GM12878 (cell line): ENCODE measurements around the gene ANLN. TPM values are rescaled to one million over a fixed set of nuclear protein-coding genes. Genes with fewer than 3 reads are reported as not detected.
"Not testable (repeated sequence)": the region's sequence is repeated elsewhere in the genome, so short reads cannot be mapped to it uniquely, and the experiment has no call there.

ENCODE experiments used
- ATAC-seq: fragments of 200-7000 bp; cut with Tn5 transposase; 3 replicates; pipeline ENCODE4 v1.9.1; 2020; ENCODE audit warnings: mild to moderate bottlenecking, moderate library complexity
- BruUV-seq: library from RNA; stranded (reverse); fragments of 400-500 nt; replicated peaks from 2 replicates; lab custom pipeline; 2021; lab: Mats Ljungman, UMichigan
- CTCF ChIA-PET: fragments of 300-600 bp; sonication (Branson Sonifier 250); formaldehyde crosslinking; extraction: SDS; loops from one replicate; lab custom pipeline; 2021; ENCODE audit warnings: inconsistent platforms; lab: Yijun Ruan, JAX
- POLR2A ChIA-PET: fragments of 350-600 bp; formaldehyde crosslinking; extraction: SDS; loops from one replicate; lab custom pipeline; 2021; ENCODE audit warnings: inconsistent platforms; lab: Charles Lee
- RAD21 ChIA-PET: fragments of 300-600 bp; sonication (Branson Sonifier 250); formaldehyde crosslinking; loops from one replicate; lab custom pipeline; 2023; ENCODE audit warnings: antibody characterized with exemption; ENCODE audit not compliant: unreplicated experiment; lab: Charles Lee
- SMC1A ChIA-PET: fragments of 300-600 bp; sonication (Branson Sonifier 250); formaldehyde crosslinking; loops from one replicate; lab custom pipeline; 2023; ENCODE audit not compliant: unreplicated experiment, uncharacterized antibody; lab: Charles Lee
- DNase-seq: peaks from one replicate; pipeline ENCODE4 v3.0.0-alpha.2; 2011; ENCODE audit warnings: low read depth, low spot score
- FAIRE-seq: peaks from 3 replicates; lab custom pipeline; 2011; peaks lifted over from hg19 to GRCh38; lab: Jason Lieb, UNC
- H2AFZ ChIP-seq: 2 replicates; pipeline ENCODE4 v1.6.0; 2011; ENCODE audit warnings: low read depth, low read length, control low read depth; ENCODE audit not compliant: control insufficient read depth
- H3K27ac ChIP-seq: 2 replicates; pipeline ENCODE4 v1.5.1; 2011; ENCODE audit warnings: control low read depth; ENCODE audit not compliant: control insufficient read depth, insufficient read depth
- H3K27me3 ChIP-seq, 2 experiments: replicated peaks in 1 of 2; 2 replicates each; pipeline versions ENCODE4 v1.6.0 to v1.6.1; 2011; ENCODE audit warnings: low read length in 1 of 2; ENCODE audit not compliant: control insufficient read depth in 2 of 2, insufficient read depth in 2 of 2
- H3K36me3 ChIP-seq, 2 experiments: 2 replicates each; pipeline ENCODE4 v1.5.1; 2011; ENCODE audit warnings: low read length in 1 of 2; ENCODE audit not compliant: control insufficient read depth in 2 of 2, insufficient read depth in 2 of 2
- H3K4me1 ChIP-seq: 2 replicates; pipeline ENCODE4 v1.6.1; 2011; ENCODE audit warnings: mild to moderate bottlenecking, low read length, moderate library complexity, mixed read lengths; ENCODE audit not compliant: control insufficient read depth, insufficient read depth
- H3K4me2 ChIP-seq: 2 replicates; pipeline ENCODE4 v1.6.0; 2011; ENCODE audit warnings: control low read depth; ENCODE audit not compliant: control insufficient read depth, insufficient read depth
- H3K4me3 ChIP-seq: fragments of 200-600 bp; sonication (generic); 2 replicates; pipeline ENCODE4 v1.5.1; 2016
- H3K79me2 ChIP-seq: 2 replicates; pipeline ENCODE4 v1.6.0; 2011; ENCODE audit warnings: low read length; ENCODE audit not compliant: control insufficient read depth, insufficient read depth
- H3K9ac ChIP-seq: 2 replicates; pipeline ENCODE4 v1.8.0; 2011; ENCODE audit warnings: low read length, control low read depth, mixed read lengths; ENCODE audit not compliant: control insufficient read depth, insufficient read depth
- H3K9me3 ChIP-seq: replicated peaks from 3 replicates; pipeline ENCODE4 v1.5.1; 2011; ENCODE audit warnings: mild to moderate bottlenecking, low read length; ENCODE audit not compliant: control insufficient read depth, insufficient read depth
- H4K20me1 ChIP-seq: 2 replicates; pipeline ENCODE4 v1.6.0; 2011; ENCODE audit not compliant: control insufficient read depth, insufficient read depth
- CHD2 ChIP-seq: IDR thresholded peaks from 2 replicates; pipeline ENCODE4 v1.6.1; 2011; ENCODE audit warnings: low read depth, low read length, improper control_type of control experiment, borderline replicate concordance
- IKZF1 ChIP-seq: fragments of 450-650 bp; conservative IDR thresholded peaks from 2 replicates; pipeline ENCODE4 v1.6.1; 2017; ENCODE audit warnings: antibody characterized with exemption, mild to moderate bottlenecking
- IRF4 ChIP-seq: IDR thresholded peaks from 2 replicates; pipeline ENCODE4 v1.6.1; 2011; ENCODE audit warnings: low read depth, low read length
- KLF5 ChIP-seq: fragments of 450-650 bp; IDR thresholded peaks from 2 replicates; pipeline ENCODE4 v1.6.1; 2014; ENCODE audit warnings: mild to moderate bottlenecking; ENCODE audit not compliant: partially characterized antibody
- MEF2B ChIP-seq: fragments of 450-650 bp; IDR thresholded peaks from 2 replicates; pipeline ENCODE4 v1.6.1; 2018; ENCODE audit warnings: mild to moderate bottlenecking, moderate library complexity; ENCODE audit not compliant: partially characterized antibody, poor library complexity, severe bottlenecking
- MTA3 ChIP-seq: IDR thresholded peaks from 2 replicates; pipeline ENCODE4 v1.6.1; 2012; ENCODE audit warnings: low read length, inconsistent platforms, borderline replicate concordance
- NFYA ChIP-seq: IDR thresholded peaks from 2 replicates; pipeline ENCODE4 v1.6.1; 2011; ENCODE audit warnings: low read depth, mild to moderate bottlenecking, low read length, improper control_type of control experiment, borderline replicate concordance
- SP1 ChIP-seq: IDR thresholded peaks from one replicate; pipeline ENCODE4 v1.6.1; 2011; ENCODE audit warnings: low read depth, low read length
- TAF1 ChIP-seq: IDR thresholded peaks from 2 replicates; pipeline ENCODE4 v1.6.1; 2011; ENCODE audit warnings: mild to moderate bottlenecking, low read depth, low read length, borderline replicate concordance
- TCF7 ChIP-seq: IDR thresholded peaks from 2 replicates; pipeline ENCODE4 v1.6.1; 2014; ENCODE audit warnings: antibody characterized with exemption, borderline replicate concordance
- ZNF24 ChIP-seq: fragments of 450-650 bp; IDR thresholded peaks from 2 replicates; pipeline ENCODE4 v1.6.1; 2017; ENCODE audit warnings: antibody characterized with exemption, mild to moderate bottlenecking
- ZNF274 ChIP-seq: IDR thresholded peaks from one replicate; pipeline ENCODE4 v1.8.0; 2011; ENCODE audit not compliant: insufficient read length, insufficient read depth
- WGBS: methylation state at CpG from one replicate; pipeline ENCODE4 v1.1.6; 2016; ENCODE audit warnings: low lambda C conversion rate; ENCODE audit not compliant: insufficient replicate concordance, insufficient coverage; ENCODE audit errors: missing lambda C conversion rate; 5-methylcytosine and 5-hydroxymethylcytosine counted together
- in situ Hi-C: fragments of 300-500 bp; cut with MboI; formaldehyde crosslinking; loops from 9 replicates; pipeline ENCODE4 v1.14.3; 2018; ENCODE audit warnings: mixed read lengths
- intact Hi-C: fragments of 100-400 bp; cut with micrococcal nuclease; formaldehyde crosslinking; loops from one replicate; pipeline ENCODE4 v1.14.2; 2022; ENCODE audit not compliant: unreplicated experiment
- polyA plus RNA-seq, 11 experiments: library from polyadenylated mRNA; depleted of rRNA in 4 of 11; unstranded in 6 of 11; stranded (reverse) in 5 of 11; fragments of >200 nt; fragmentation: Nextera tagmentation in 4 of 11; fragmentation: Illumina TruSeq in 1 of 11; extraction: Ambion mirVana in 4 of 11; extraction: Trizol in 1 of 11; gene quantifications; 1 replicate in 1 of 11; 2 replicates in 10 of 11; pipeline versions ENCODE4 v1.2.1 to v1.2.3, GENCODE V29; 2011 to 2016; ENCODE audit warnings: inconsistent platforms in 2 of 11, missing spikeins in 2 of 11, low read depth in 1 of 11
- total RNA-seq, 4 experiments: library from RNA; depleted of rRNA in 3 of 4; stranded (reverse); fragments of >200 nt in 3 of 4; fragmentation: Illumina TruSeq in 1 of 4; extraction: Trizol in 1 of 4; gene quantifications; 2 replicates each; pipeline versions ENCODE4 v1.2.1 to v1.2.3, GENCODE V29; 2013 to 2021
- TF ChIP-seq, protein P1 (sequence below): IDR thresholded peaks from 2 replicates; pipeline ENCODE4 v1.6.1; 2011; ENCODE audit warnings: low read depth, mild to moderate bottlenecking, low read length, moderate library complexity, borderline replicate concordance; ENCODE audit errors: extremely low read depth
- TF ChIP-seq, protein P2 (sequence below): fragments of 450-650 bp; IDR thresholded peaks from 2 replicates; pipeline ENCODE4 v1.6.1; 2017; ENCODE audit warnings: borderline replicate concordance

Gene ANLN
- total and polyA plus RNA-seq, 10 of the 15 experiments (the other 5 are each of a cell fraction or from before 2014, with no cell fraction given) = 9.5 to 32.1 (median 24.2) TPM

DNA sequence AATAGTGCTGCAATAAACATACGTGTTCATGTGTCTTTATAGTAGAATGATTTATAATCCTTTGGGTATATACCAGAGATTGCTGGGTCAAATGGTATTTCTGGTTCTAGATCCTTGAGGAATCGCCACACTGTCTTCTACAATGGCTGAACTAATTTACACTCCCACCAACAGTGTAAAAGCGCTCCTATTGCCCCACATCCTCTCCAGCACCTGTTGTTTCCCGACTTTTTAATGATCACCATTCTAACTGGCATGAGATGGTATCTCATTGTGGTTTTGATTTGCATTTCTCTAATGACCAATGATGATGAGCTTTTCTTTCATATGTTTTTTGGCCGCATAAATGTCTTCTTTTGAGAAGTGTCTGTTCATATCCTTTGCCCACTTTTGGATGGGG lies 99.0 kb downstream of the ANLN start:
- POLR2A ChIA-PET = interaction anchor here (0.9 kb wide), 1 partner anchor 184 kb away, joined by 3 read pairs; no protein-coding TSS in a partner anchor

DNA sequence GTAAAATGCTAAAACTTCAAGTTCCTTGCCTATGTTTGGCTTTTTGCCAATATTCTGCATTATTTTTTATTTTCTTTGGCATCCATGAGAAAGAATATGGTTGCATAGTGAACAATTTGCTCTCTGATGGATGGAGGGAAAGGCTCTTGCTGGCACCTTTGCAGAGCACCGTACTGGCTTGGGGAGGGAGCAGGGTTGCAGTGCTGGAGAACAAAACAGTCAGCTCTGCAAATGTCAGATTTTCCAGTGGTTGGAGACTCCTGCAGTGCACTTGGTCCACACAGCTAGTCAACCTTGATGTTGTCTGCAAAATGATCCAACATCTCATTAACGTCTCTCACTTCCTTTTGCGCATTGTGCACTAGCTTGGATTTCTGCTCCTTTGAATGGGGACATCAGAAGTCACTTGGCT lies 100.8 kb downstream of the ANLN start:
- DNase-seq = no peak
- in situ Hi-C loops (no loop called here), intact Hi-C loops (no loop called here)
- Histone ChIP-seq H3K79me2 (no peaks in the 10 kb centered on the region), H3K27me3 (no peaks in the 10 kb centered on the region; a peak in 1 of 4 replicates), H3K4me3 (no peak overlapping the region), H3K9ac (no peak overlapping the region), H3K36me3 (no peaks in the 10 kb centered on the region), H3K9me3 (no peaks in the 10 kb centered on the region), H4K20me1 (no peaks in the 10 kb centered on the region), H2AFZ (no peak overlapping the region), H3K4me2 (no peak overlapping the region), H3K4me1 (no peaks in the 10 kb centered on the region), H3K27ac (no peak overlapping the region)
- BruUV-seq = no TSS peak
- no peak for FAIRE-seq
- ATAC-seq = no peak
- SMC1A ChIA-PET = interaction anchor here (1.0 to 2.5 kb wide), 4 partner anchors 9 to 692 kb away, joined by 3 to 21 read pairs (median 8); no protein-coding TSS in a partner anchor
- RAD21 ChIA-PET = interaction anchor here (1.5 to 5.0 kb wide), 2 partner anchors 180 to 692 kb away, joined by 5 to 39 read pairs; no protein-coding TSS in a partner anchor
- 75% methylated on average over 3 of the region's 3 CpGs for WGBS
- CTCF ChIA-PET = interaction anchor here (0.9 to 5.8 kb wide), 6 partner anchors 180 to 711 kb away, joined by 3 to 59 read pairs (median 5); no protein-coding TSS in a partner anchor
- POLR2A ChIA-PET = no interaction called here
- no peak for TF ChIP-seq TAF1
- no peak for TF ChIP-seq IRF4
- no peak for TF ChIP-seq CHD2
- no peak for TF ChIP-seq NFYA
- no peak for TF ChIP-seq ZNF274
- no peak for TF ChIP-seq KLF5
- TF ChIP-seq IKZF1 = no peak
- no peak for TF ChIP-seq MEF2B
- TF ChIP-seq ZNF24 = no peak
- TF ChIP-seq, protein P1, sequence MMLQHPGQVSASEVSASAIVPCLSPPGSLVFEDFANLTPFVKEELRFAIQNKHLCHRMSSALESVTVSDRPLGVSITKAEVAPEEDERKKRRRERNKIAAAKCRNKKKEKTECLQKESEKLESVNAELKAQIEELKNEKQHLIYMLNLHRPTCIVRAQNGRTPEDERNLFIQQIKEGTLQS = no peak
- no peak for TF ChIP-seq SP1
- no peak for TF ChIP-seq MTA3
- TF ChIP-seq, protein P2, sequence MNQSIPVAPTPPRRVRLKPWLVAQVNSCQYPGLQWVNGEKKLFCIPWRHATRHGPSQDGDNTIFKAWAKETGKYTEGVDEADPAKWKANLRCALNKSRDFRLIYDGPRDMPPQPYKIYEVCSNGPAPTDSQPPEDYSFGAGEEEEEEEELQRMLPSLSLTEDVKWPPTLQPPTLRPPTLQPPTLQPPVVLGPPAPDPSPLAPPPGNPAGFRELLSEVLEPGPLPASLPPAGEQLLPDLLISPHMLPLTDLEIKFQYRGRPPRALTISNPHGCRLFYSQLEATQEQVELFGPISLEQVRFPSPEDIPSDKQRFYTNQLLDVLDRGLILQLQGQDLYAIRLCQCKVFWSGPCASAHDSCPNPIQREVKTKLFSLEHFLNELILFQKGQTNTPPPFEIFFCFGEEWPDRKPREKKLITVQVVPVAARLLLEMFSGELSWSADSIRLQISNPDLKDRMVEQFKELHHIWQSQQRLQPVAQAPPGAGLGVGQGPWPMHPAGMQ = no peak
- TF ChIP-seq TCF7 = no peak

More for the DNA sequence above, 99.0 kb downstream of the ANLN start:
- ChIA-PET CTCF (interaction anchor here (1.2 to 5.8 kb wide), 3 partner anchors 598 to 711 kb away, joined by 3 to 59 read pairs (median 35); no protein-coding TSS in a partner anchor), SMC1A (interaction anchor here (0.9 to 2.8 kb wide), 6 partner anchors 10 to 713 kb away, joined by 3 to 12 read pairs (median 8); no protein-coding TSS in a partner anchor), RAD21 (interaction anchor here (1.3 to 5.0 kb wide), 3 partner anchors 181 to 721 kb away, joined by 3 to 39 read pairs (median 9); no protein-coding TSS in a partner anchor)
- H3K9ac ChIP-seq, ATAC-seq, H3K27me3 ChIP-seq, H3K36me3 ChIP-seq, H3K9me3 ChIP-seq, in situ Hi-C loops, H3K4me1 ChIP-seq, DNase-seq, H4K20me1 ChIP-seq, BruUV-seq, H3K27ac ChIP-seq, FAIRE-seq, H3K4me3 ChIP-seq, H3K4me2 ChIP-seq, H3K79me2 ChIP-seq, H2AFZ ChIP-seq: not testable (repeated sequence)
- intact Hi-C loops = loop anchor here (10.0 kb wide), 1 partner anchor 366 kb away; no protein-coding TSS in a partner anchor
- WGBS = 62% methylated on average over 5 of the region's 5 CpGs
